Astrocyte of the spinal cord (primary cell): ENCODE results near the gene SRPX.

Experiments
- DNase-seq: peaks from one replicate; pipeline ENCODE4 v3.0.0; 2011; ENCODE audit warnings: low read depth, low spot score
- H3K4me3 ChIP-seq: 2 replicates; pipeline ENCODE4 v1.5.1; 2011; ENCODE audit warnings: low read depth, mild to moderate bottlenecking, low read length, moderate library complexity
- in situ Hi-C: cut with HindIII; loops from 2 replicates; pipeline ENCODE4 v1.10.0; 2017; ENCODE audit warnings: low sequenced_read_pairs
- TF ChIP-seq, protein P1 (sequence below): IDR thresholded peaks from 2 replicates; pipeline ENCODE4 v1.5.1; 2012; ENCODE audit warnings: low read depth, mild to moderate bottlenecking, low read length, inconsistent platforms

Gene SRPX, protein sequence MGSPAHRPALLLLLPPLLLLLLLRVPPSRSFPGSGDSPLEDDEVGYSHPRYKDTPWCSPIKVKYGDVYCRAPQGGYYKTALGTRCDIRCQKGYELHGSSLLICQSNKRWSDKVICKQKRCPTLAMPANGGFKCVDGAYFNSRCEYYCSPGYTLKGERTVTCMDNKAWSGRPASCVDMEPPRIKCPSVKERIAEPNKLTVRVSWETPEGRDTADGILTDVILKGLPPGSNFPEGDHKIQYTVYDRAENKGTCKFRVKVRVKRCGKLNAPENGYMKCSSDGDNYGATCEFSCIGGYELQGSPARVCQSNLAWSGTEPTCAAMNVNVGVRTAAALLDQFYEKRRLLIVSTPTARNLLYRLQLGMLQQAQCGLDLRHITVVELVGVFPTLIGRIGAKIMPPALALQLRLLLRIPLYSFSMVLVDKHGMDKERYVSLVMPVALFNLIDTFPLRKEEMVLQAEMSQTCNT

DNA sequence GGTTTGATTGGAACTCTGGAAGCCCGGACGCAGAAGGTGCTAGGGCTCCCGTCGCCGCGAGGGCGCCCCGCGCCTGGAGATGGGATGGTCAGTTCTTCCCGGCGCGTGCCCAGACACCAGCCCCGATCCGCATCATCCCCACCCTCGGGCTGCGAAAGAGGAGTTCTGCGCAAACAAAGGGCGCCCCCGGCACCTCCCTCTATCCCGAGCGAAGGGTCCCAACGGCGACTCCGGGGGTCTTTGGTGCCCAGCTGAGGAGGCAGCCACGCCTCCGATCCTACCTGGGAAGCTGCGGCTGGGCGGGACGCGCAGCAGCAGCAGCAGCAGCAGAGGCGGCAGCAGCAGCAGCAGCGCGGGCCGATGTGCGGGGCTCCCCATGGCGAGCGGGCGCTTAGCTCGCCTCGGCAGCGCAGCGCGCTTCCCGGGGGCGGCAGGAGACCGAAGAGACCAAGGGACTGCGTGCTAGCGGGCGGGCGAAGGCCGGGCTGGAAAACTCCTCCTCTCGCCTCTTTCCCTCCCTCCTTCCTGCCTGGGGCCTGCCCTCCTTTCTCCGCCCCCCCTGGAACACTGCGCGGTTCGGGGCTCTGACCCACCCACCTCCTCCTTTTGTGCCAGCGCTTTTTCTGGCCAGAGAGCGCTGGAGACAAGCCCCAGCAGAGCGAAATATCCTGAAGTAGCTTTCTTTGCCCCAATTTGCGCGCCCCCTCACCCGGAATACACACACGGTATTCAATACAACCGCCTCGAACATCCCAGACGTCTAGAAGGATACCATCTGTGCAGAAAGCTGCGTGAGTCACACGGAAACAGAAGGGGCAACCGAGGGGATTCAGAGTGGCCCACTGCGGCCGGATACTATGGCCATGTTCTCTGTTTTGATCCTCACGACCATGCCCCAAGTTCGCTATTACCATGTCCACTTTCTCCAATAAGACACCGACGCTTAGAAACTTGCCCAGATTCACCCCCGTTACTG is at the start of gene SRPX:
TSS of gene SRPX (minus strand) at position 457 of the 976 bp plus-strand sequence. CDS start at position 378, 79 bp downstream.
- peak; percentile 52 for DNase-seq
- in situ Hi-C loops = no loop called here
- TF ChIP-seq, protein P1, sequence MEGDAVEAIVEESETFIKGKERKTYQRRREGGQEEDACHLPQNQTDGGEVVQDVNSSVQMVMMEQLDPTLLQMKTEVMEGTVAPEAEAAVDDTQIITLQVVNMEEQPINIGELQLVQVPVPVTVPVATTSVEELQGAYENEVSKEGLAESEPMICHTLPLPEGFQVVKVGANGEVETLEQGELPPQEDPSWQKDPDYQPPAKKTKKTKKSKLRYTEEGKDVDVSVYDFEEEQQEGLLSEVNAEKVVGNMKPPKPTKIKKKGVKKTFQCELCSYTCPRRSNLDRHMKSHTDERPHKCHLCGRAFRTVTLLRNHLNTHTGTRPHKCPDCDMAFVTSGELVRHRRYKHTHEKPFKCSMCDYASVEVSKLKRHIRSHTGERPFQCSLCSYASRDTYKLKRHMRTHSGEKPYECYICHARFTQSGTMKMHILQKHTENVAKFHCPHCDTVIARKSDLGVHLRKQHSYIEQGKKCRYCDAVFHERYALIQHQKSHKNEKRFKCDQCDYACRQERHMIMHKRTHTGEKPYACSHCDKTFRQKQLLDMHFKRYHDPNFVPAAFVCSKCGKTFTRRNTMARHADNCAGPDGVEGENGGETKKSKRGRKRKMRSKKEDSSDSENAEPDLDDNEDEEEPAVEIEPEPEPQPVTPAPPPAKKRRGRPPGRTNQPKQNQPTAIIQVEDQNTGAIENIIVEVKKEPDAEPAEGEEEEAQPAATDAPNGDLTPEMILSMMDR = no peak
- peak within 1 kb of the TSS; percentile 60 for H3K4me3 ChIP-seq

DNA sequence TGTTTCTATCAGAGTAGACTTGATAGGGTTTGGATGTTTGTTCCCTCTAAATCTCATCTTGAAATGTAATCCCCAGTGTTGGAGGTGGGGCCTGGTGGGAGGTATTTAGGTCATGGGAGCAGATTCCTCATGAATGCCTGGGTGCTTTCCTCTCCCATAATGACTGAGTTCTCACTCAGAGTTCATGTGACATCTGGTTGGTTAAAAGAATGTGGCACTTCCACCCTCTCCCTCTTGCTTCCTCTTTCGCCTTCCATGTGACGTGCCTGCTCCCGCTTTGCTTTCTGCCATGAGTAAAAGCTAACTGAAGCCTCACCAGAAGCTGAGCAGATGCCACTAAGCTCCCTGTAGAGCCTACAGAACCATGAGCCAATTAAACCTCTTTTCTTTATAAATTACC is 47.3 kb upstream of the SRPX start:
- H3K4me3 ChIP-seq = no peak overlapping the region
- TF ChIP-seq, protein P1 = no peak
- no peak for DNase-seq
- in situ Hi-C loops = no loop called here

DNA sequence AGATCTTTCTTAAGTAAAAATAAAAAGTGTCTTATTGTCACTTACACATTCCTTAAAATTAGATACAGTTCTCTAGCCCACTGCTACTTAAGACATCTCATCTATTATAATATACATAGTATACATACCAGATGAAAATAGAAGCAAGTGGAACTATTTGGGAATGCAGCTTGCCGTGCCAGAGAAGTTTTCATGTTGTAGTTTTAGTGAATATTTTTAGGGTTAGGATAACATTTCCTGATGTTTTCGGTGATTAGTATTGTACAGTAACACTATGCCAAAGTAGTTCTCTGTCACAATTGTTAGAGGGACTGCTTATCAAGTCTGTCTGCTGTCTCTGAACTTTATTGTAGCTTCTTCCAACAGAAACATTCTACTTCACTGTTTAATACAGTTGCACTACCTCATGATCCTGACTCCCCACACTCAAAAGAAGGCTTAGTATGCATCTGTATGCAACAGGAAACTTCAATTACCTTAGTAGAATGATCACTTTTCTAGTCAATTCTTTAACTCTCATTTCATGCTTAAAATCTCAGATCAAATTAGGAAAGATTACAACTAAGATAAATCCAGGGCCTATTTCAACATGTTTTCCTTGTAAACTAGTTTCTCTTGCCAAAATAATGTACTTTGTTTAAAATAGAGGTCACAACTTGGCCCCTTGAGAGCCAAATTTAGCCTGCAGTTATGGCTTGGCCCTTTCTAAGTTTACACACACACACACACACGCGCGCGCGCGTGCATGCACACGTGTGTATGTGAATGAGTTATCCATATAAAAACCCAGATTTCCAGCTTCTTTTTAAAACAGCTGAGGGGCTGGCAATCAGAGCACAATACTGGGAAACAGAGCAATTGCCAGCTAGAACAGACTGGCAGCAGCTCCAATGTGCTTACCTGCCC is 42.3 kb upstream of the SRPX start:
- in situ Hi-C loops = no loop called here
- TF ChIP-seq, protein P1 = no peak
- H3K4me3 ChIP-seq = no peak overlapping the region
- DNase-seq = peak; percentile 15

DNA sequence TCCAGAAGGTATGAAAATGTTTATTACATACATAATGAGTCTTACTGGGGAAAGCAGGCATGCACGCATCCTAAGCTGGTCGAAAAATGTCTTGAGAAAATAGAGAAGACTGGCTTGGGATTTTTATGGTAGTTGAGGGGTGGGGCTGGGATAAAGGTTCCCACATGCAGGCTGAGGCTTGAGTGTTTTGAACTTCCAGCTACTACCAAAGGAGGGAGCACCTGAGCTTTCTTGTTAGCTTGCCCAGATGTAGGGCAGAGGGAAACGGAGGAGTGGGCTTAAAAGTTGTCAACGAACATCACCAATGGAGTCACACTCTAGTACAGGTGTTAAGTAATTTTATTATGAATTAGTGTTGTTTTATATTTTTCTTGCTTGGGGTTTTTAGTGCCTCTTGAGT is 39.6 kb upstream of the SRPX start:
- peak; percentile 15 for DNase-seq
- H3K4me3 ChIP-seq = no peak overlapping the region
- in situ Hi-C loops = no loop called here
- TF ChIP-seq, protein P1 = peak; percentile 45

DNA sequence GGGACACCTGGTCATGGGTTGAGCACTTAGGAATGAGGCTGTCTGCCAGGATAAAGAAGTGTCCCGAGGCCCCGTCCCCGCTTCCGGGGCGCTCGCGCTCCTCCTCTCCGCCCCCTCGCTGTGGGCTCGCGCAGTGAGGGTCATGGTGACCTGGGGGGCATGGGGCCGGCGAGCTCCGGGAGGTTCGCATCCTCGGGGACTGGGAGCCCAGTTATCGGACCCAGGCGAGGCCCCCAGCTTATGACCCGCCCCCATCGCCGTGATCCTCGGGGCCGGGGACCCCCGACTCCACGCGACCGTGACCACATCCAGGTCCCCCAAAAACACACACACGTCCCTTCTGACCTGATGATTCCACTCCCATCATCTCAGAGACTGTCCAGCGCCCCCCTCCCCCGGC is 35.3 kb upstream of the SRPX start:
- in situ Hi-C loops = no loop called here
- no peak for DNase-seq
- TF ChIP-seq, protein P1 = no peak

More for the DNA sequence above, 35.3 kb upstream of the SRPX start:
- H3K4me3 ChIP-seq = no peak overlapping the region
